HepG2 (cell line): ENCODE data around the gene SCAMP3.

Experiments
- CREB1 ChIP-seq, 2 experiments: fragments of 450-650 bp in 1 of 2; IDR thresholded peaks; 2 replicates each; pipeline ENCODE4 v1.6.1; 2016 to 2017; ENCODE audit warnings: control low read depth in 1 of 2, mild to moderate bottlenecking in 1 of 2, missing compliant biosample characterization in 1 of 2, missing genetic modification characterization in 1 of 2
- ELF1 ChIP-seq: sonication (generic); formaldehyde crosslinking; IDR thresholded peaks from 2 replicates; pipeline ENCODE4 v1.4.0; 2020; ENCODE audit warnings: missing genetic modification reagents
- EP300 ChIP-seq, 3 experiments: sonication (generic) in 1 of 3; formaldehyde crosslinking in 1 of 3; IDR thresholded peaks; 2 replicates each; pipeline versions ENCODE4 v1.5.1 to v1.6.1; 2011 to 2020; ENCODE audit warnings: low read depth in 2 of 3, low read length in 2 of 3, borderline replicate concordance in 1 of 3, improper control_type of control experiment in 1 of 3, mild to moderate bottlenecking in 1 of 3, missing genetic modification reagents in 1 of 3, moderate library complexity in 1 of 3
- ETV6 ChIP-seq: sonication (generic); formaldehyde crosslinking; conservative IDR thresholded peaks from 2 replicates; pipeline ENCODE4 v1.4.0; 2020; ENCODE audit warnings: missing genetic modification reagents
- FOSL1 ChIP-seq: sonication (generic); formaldehyde crosslinking; IDR thresholded peaks from 2 replicates; pipeline ENCODE4 v1.9.0; 2021; ENCODE audit warnings: missing genetic modification reagents, borderline replicate concordance
- HIVEP1 ChIP-seq: sonication (generic); formaldehyde crosslinking; IDR thresholded peaks from 2 replicates; pipeline ENCODE4 v1.4.0; 2020; ENCODE audit warnings: mild to moderate bottlenecking, missing genetic modification reagents
- MXI1 ChIP-seq: IDR thresholded peaks from 3 replicates; pipeline ENCODE4 v1.6.1; 2012; ENCODE audit warnings: low read depth, low read length, inconsistent platforms, borderline replicate concordance
- POLR2A ChIP-seq, 2 experiments: IDR thresholded peaks; 2 replicates each; pipeline ENCODE4 v1.6.1; 2011; ENCODE audit warnings: low read depth in 2 of 2, low read length in 2 of 2, mild to moderate bottlenecking in 1 of 2, moderate library complexity in 1 of 2; ENCODE audit not compliant: insufficient read depth in 1 of 2
- RELA ChIP-seq: sonication (generic); formaldehyde crosslinking; IDR thresholded peaks from 2 replicates; pipeline ENCODE4 v1.4.0; 2020; ENCODE audit warnings: missing genetic modification reagents
- SMAD1 ChIP-seq: sonication (generic); formaldehyde crosslinking; IDR thresholded peaks from 2 replicates; pipeline ENCODE4 v1.4.0; 2020; ENCODE audit warnings: missing genetic modification reagents, low read depth, mild to moderate bottlenecking, borderline replicate concordance
- ZNF639 ChIP-seq: conservative IDR thresholded peaks from 2 replicates; pipeline ENCODE4 v1.6.1; 2018; ENCODE audit warnings: missing genetic modification reagents

GRCh38 chr1:155256058-155256852, 5.9 kb downstream of the SCAMP3 start:
- TF ChIP-seq SMAD1 (CRISPR knock-in tag) (no peak), FOSL1 (CRISPR knock-in tag) (no peak), ELF1 (CRISPR knock-in tag) (no peak), HIVEP1 (no peak), POLR2A (IDR thresholded peaks at IDR 0.05; ENCODE audit: insufficient read depth in 1 of 2, low read depth in 2 of 2, low read length in 2 of 2) (no peak), ETV6 (no peak), CREB1 (IDR thresholded peaks at IDR 0.05) (no peak), CREB1 (CRISPR knock-in tag; IDR thresholded peaks at IDR 0.05) (no peak), EP300 (IDR thresholded peaks at IDR 0.05; ENCODE audit: low read depth in 2 of 2, low read length in 2 of 2) (no peak), EP300 (CRISPR knock-in tag; IDR thresholded peaks at IDR 0.05; ENCODE audit: borderline replicate concordance) (no peak), ZNF639 (no peak), MXI1 (no peak), RELA (no peak)
